Adrenal gland (tissue), 12 donors: ENCODE data around the gene SDK2. TPM values are rescaled to one million over a fixed set of nuclear protein-coding genes. Genes with fewer than 3 reads are reported as not detected.

Source experiments
- DNase-seq, 7 donors: peaks; one replicate each; pipeline ENCODE4 v3.0.0-alpha.2; 2019 to 2020
- H3K27ac ChIP-seq, 5 donors: fragments of 200-600 bp; sonication (generic) in 4 of 5; 1 replicate in 3 of 5; 2 replicates in 2 of 5; pipeline versions ENCODE4 v1.5.1 to v1.8.0; 2016 to 2020; ENCODE audit warnings: mild to moderate bottlenecking in 1 of 5
- H3K27me3 ChIP-seq: fragments of 200-600 bp; 2 replicates; pipeline ENCODE4 v1.8.0; 2021
- H3K36me3 ChIP-seq, 2 donors: fragments of 200-600 bp; replicated peaks in 1 of 2; 1 replicate in 1 of 2; 2 replicates in 1 of 2; pipeline versions ENCODE4 v1.5.1 to v1.8.0; 2018 to 2022
- H3K4me1 ChIP-seq, 2 donors: fragments of 200-600 bp; replicated peaks in 1 of 2; 1 replicate in 1 of 2; 2 replicates in 1 of 2; pipeline versions ENCODE4 v1.5.1 to v1.8.0; 2018 to 2021
- H3K4me3 ChIP-seq, 4 donors: fragments of 200-600 bp; sonication (generic) in 3 of 4; one replicate each; pipeline ENCODE4 v1.5.1; 2016 to 2018
- H3K9me3 ChIP-seq, 3 donors: fragments of 200-600 bp; sonication (generic) in 1 of 3; replicated peaks in 1 of 3; 1 replicate in 2 of 3; 2 replicates in 1 of 3; pipeline versions ENCODE4 v1.5.1 to v1.8.0; 2016 to 2021
- POLR2A ChIP-seq, 2 donors: fragments of 450-650 bp; IDR thresholded peaks; one replicate each; pipeline ENCODE4 v1.6.1; 2017; ENCODE audit warnings: antibody characterized with exemption in 2 of 2, mild to moderate bottlenecking in 2 of 2, moderate library complexity in 1 of 2
- WGBS, 4 donors: extraction: QIAGEN DNeasy Blood & Tissue Kit in 2 of 4; methylation state at CpG; one replicate each; pipeline versions ENCODE4 v1.1.5 to v1.1.7; 2013 to 2017; 5-methylcytosine and 5-hydroxymethylcytosine counted together
- intact Hi-C, 2 donors: fragments of 100-400 bp; cut with DNase I; formaldehyde crosslinking; loops; one replicate each; pipeline versions ENCODE4 v1.14.1 to v1.15.0; 2022 to 2023
- polyA plus RNA-seq, 3 donors: library from polyadenylated mRNA; stranded (reverse); fragments of 200-250 nt in 2 of 3; fragments of 350-450 nt in 1 of 3; fragmentation: Illumina TruSeq in 1 of 3; extraction: RNeasy Lipid Tissue Mini Kit (QIAGEN cat#74804) in 1 of 3; gene quantifications; one replicate each; pipeline ENCODE4 v1.2.3, GENCODE V29; 2013 to 2014
- total RNA-seq, 9 donors: library from RNA; depleted of rRNA in 4 of 9; stranded (reverse); fragments of >200 nt in 4 of 9; fragments of 120-200 nt in 1 of 9; fragmentation: NEBNext Ultra II Directional in 1 of 9; extraction: Animal tissue kit (Norgen Biotek cat#: 25700) in 1 of 9; gene quantifications; one replicate each; pipeline versions ENCODE4 v1.1.0 to v1.2.4, GENCODE V29; 2013 to 2023
- TF ChIP-seq, protein P1 (sequence below), 6 experiments: fragments of 450-650 bp in 4 of 6; fragments of 200-600 bp in 2 of 6; sonication (generic) in 1 of 6; IDR thresholded peaks; 1 replicate in 5 of 6; 2 replicates in 1 of 6; pipeline versions ENCODE4 v1.5.1 to v1.8.0; 2016 to 2021; ENCODE audit warnings: antibody characterized with exemption in 6 of 6, mild to moderate bottlenecking in 2 of 6, moderate library complexity in 1 of 6
- donor health status: healthy with polysubstance abuse.
- donor health status: Bipolar disorder and iron deficiency.
- donor health status: DM: yes; HTN: yes; CAD: no.
- donor health status: DM: no; HTN: no; CAD: no.
- donor health status: DM: no; HTN: no; CAD: no.
- donor health status: DM: yes; HTN: yes; CAD: no.

SDK2 gene
- total and polyA plus RNA-seq, 12 donors: 0.27 to 2.1 (median 0.84) TPM

- DNase-seq: no peak
- no peak overlapping the region for H3K27ac ChIP-seq
- intact Hi-C loops: no loop called here
- no peak overlapping the region for H3K4me3 ChIP-seq
- WGBS, 4 donors: 31 to 59% (median 40%) methylated on average over 2 of the region's 2 CpGs
- no peaks in the 10 kb centered on the region for H3K4me1 ChIP-seq
- no peaks in the 10 kb centered on the region for H3K9me3 ChIP-seq
- H3K36me3 ChIP-seq: no peaks in the 10 kb centered on the region
- no peaks in the 10 kb centered on the region for H3K27me3 ChIP-seq
- TF ChIP-seq POLR2A (IDR thresholded peaks at IDR 0.05): no peak
- TF ChIP-seq, protein P1, sequence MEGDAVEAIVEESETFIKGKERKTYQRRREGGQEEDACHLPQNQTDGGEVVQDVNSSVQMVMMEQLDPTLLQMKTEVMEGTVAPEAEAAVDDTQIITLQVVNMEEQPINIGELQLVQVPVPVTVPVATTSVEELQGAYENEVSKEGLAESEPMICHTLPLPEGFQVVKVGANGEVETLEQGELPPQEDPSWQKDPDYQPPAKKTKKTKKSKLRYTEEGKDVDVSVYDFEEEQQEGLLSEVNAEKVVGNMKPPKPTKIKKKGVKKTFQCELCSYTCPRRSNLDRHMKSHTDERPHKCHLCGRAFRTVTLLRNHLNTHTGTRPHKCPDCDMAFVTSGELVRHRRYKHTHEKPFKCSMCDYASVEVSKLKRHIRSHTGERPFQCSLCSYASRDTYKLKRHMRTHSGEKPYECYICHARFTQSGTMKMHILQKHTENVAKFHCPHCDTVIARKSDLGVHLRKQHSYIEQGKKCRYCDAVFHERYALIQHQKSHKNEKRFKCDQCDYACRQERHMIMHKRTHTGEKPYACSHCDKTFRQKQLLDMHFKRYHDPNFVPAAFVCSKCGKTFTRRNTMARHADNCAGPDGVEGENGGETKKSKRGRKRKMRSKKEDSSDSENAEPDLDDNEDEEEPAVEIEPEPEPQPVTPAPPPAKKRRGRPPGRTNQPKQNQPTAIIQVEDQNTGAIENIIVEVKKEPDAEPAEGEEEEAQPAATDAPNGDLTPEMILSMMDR (IDR thresholded peaks at IDR 0.05): no peak
Observed at GRCh38 chr17:73500414-73500999, 143.7 kb downstream of the SDK2 start.

- DNase-seq: no peak
- WGBS, 4 donors: 57 to 71% (median 62%) methylated on average over 12 to 14 of the region's 14 CpGs
- Histone ChIP-seq H3K27ac (no peak overlapping the region), H3K27me3 (no peaks in the 10 kb centered on the region), H3K9me3 (no peaks in the 10 kb centered on the region), H3K4me1 (no peaks in the 10 kb centered on the region), H3K4me3 (no peak overlapping the region), H3K36me3 (no peaks in the 10 kb centered on the region)
- intact Hi-C loops: no loop called here
- TF ChIP-seq, protein P1 (IDR thresholded peaks at IDR 0.05): no peak
- TF ChIP-seq POLR2A (IDR thresholded peaks at IDR 0.05): no peak
Observed at GRCh38 chr17:73498886-73499554, 145.2 kb downstream of the SDK2 start.

DNA sequence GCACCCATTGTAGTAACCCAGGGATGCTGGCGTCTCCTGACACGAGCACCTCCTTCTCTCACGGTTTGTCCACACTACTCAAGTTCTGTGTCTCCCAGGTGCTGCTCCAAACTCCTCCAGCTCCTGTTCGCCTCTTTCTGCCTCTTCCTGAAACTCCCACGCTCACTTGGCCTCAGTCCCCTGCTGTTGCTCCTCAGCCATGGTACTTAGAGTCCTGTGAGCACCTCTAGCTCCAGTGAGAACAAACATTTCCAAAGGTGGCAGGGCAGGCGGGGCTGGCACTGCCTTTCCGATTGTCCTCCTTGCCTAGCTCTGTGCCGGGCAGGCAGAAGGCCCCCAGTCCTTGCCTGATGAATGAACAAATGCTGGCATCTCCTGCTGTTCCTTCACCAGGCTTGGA lies 146.1 kb downstream of the SDK2 start:
- Histone ChIP-seq H3K9me3 (no peaks in the 10 kb centered on the region), H3K27me3 (no peaks in the 10 kb centered on the region), H3K4me3 (no peak overlapping the region), H3K36me3 (no peaks in the 10 kb centered on the region), H3K4me1 (no peaks in the 10 kb centered on the region), H3K27ac (no peak overlapping the region)
- intact Hi-C loops: no loop called here
- TF ChIP-seq, protein P1 (IDR thresholded peaks at IDR 0.05): no peak
- no peak for TF ChIP-seq POLR2A (IDR thresholded peaks at IDR 0.05)
- no peak for DNase-seq
- WGBS, 4 donors: 74 to 84% (median 75%) methylated on average over 8 of the region's 8 CpGs

DNA sequence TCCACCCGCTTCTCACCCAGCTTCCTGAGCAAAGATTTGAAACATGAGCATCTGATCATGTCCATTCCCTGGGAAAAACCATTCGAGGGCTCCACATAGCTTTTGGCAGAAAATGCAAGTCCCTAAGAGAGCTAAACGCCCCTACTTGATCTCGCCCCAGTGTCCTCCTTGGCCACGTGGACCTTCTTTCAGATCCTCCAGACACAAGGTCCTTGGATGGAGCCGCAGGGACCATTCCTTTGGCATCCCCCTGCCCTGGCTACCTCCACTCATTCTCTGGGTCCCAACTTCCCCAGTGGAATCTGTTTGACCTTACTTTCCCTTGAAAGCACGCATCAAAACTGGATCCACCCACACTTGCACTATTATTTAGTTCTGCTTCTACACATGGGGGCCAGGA lies 146.5 kb downstream of the SDK2 start:
- H3K9me3 ChIP-seq: no peaks in the 10 kb centered on the region
- no peaks in the 10 kb centered on the region for H3K36me3 ChIP-seq
- no peaks in the 10 kb centered on the region for H3K4me1 ChIP-seq
- H3K27me3 ChIP-seq: no peaks in the 10 kb centered on the region
- H3K4me3 ChIP-seq: no peak overlapping the region
- DNase-seq: no peak
- H3K27ac ChIP-seq: no peak overlapping the region
- intact Hi-C loops: no loop called here
- TF ChIP-seq, protein P1 (IDR thresholded peaks at IDR 0.05): no peak
- TF ChIP-seq POLR2A (IDR thresholded peaks at IDR 0.05): no peak
- 65 to 77% (median 71%) methylated on average over 7 of the region's 7 CpGs for WGBS, 4 donors
